Glomerular visceral epithelial cell (primary cell): ENCODE measurements around the gene ITPRIPL2.
A peak's percentile ranks its signal among the peaks of the same experiment; 100 is the strongest.

Experiments used
- DNase-seq: peaks from one replicate; pipeline ENCODE4 v3.0.0-alpha.2; 2016; ENCODE audit errors: extremely low spot score

The ITPRIPL2 gene

DNA sequence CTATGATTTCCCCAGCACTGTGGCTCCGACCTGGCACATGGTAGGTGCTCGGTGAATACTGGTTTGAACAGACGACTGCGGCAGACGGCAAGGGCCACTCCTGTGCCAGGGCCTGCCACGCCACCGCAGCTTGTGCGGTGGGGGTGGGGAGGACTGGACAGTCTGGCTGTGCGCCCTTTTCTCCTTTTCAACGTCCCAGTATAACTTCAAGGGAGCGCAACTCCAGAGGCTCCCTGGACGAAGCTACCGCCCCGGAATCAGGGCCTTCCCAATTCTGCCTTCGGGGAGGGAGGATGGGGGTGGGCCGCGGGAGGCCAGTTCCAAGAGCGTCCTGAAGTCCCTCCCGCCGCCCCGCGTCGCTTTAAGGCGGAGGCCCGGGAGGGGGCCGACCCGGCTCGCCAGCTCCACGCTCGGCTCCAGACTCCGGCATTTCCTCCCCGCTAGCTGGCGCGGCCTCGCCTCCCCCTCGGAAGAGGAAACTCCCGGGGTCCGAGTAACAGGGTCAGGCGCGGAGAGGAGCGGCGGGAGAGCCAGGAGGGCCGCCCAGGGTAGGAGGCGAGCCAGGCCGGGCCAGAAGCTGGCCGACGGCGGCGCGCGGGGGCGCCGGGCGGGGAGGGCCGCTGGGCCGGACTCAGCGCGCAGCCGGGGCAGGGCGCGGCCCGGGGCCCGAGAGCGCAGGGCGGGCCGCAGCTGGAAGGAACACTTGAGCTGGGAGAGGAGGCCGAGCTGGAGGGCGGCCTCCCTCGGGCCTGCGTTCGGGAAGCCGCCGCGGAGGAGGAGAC lies at the start of gene ITPRIPL2:
ITPRIPL2 (plus strand) TSS at position 388 of the 782 bp plus-strand sequence. CDS start 498 bp downstream, outside the sequence.
- peak; percentile 81 for DNase-seq

DNA sequence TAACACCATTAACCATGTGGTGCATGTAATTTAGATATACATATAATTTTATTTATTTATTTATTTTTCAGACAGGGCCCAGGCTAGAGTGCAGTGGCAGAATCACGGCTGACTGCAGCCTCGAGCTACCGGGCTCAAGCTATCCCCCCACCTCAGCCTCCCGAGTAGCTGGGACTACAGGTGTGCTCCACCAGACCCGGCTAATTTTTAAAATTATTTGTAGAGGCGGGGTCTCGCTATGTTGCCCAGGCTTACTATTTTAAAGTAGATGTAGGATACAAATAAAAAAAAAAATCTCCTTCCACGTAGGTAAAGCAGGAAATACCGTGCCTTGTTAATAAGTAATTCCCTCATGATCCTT lies 46.8 kb upstream of the ITPRIPL2 start:
- DNase-seq = no peak

DNA sequence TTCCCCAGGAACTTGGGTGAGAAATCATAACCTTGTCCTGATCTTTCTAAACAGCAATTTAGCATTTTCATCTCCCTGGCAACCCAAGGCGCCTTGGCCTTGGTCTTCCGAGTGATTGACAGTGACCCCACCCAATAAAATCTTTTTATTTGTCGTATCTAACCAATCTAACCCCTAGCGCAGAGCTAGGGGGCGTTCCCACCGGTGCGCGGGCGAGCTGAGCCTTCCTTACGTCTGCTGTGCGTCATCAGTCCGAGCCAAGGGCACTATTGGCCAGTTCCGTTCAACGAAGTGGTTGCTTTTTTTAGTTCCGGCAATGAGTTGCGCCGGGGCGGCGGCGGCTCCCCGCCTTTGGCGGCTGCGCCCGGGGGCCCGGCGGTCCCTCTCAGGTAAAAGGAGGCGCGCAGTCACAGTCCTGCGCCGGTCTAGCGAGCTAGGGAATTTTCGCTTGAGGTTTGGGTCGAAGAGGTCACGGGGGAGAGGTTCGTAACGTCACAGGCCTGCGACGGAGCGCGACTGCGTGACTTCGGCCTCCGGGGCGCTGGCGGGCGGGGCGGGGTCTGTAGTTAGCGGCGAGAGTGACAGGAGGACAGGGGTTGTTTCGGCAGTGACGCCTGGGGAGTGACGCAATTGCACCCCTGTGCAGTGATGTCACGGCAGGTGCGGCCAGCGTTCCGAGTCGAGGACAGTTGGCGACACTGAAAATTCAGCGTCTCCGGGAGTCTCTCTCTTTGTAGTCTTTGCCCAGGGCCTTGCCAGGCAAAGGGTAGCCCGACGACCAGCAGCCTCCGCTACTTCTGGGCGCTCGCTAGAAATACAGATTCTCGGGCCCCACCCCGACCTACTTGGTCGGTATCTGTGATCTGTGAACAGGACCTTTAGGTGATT lies 46.2 kb upstream of the ITPRIPL2 start, which contains the start of gene COQ7:
COQ7 (plus strand) TSS at position 266 of the 888 bp plus-strand sequence; CDS start at position 317, 51 bp downstream.
- DNase-seq = peak; percentile 100

DNA sequence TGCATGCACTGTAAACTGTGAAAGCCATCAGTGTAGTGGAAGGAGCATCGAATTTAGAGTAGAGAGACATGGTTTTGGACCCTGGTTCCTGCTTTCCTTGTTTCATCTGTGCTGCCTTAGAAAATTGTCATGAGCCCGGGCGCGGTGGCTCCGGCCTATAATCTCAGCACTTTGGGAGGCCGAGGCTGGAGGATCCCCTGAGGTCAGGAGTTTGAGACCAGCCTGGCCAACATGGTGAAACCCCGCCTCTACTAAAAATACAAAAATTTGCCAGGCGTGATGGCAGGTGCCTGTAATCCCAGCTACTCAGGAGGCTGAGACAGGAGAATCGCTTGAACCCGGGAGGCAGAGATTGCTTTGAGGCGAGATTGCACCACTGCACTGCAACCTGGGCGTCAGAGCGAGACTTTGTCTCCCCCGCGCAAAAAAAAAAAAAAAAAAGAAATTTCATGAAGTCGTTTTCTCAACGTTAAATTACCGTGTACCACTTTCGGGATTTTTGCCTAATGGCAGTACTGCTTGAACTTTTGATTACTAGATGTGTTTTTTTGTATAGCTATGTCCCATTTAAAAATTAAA lies 45.4 kb upstream of the ITPRIPL2 start:
- no peak for DNase-seq

DNA sequence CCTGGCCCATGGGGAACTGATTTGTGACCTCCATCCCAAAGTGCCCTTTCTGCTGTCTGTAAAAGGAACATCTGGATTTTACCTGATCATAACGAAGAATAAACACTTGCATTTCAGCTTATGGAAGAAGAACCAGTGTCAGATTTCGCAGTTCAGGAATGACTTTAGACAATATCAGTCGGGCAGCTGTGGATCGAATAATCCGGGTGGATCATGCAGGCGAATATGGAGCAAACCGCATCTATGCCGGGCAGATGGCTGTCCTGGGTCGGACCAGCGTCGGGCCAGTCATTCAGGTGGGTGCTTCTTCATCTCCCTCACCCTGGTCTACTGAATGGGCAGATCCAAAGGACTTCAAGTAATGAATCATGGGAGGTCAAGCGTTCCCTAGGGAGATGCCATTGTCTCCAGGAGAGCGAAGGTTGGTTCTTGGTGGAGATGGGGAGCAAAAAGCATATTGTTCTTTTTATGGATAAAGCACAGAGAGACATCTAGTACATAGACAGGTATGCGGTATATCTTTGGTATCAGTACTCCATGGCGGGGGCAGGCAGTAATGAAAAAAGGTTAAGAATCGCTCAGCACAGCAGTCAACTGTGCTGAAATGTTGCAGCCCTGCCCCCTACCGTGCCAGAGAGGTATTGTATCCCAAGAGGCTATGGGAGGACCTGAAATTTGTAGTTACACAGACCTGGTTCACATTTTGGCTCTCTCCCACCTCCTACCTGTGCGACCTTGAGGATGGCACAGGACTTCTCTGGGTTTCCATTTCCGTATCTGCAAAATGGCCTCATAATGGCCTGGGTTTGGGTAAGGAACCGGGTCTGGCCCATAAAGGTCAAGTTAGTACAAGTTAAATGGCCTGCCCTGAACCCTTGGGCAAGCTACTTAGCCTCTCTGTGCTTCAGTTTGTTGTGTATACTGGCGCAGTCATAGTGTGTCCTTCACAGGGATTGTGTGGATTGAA lies 41.7 kb upstream of the ITPRIPL2 start:
- DNase-seq = peak; percentile 56

DNA sequence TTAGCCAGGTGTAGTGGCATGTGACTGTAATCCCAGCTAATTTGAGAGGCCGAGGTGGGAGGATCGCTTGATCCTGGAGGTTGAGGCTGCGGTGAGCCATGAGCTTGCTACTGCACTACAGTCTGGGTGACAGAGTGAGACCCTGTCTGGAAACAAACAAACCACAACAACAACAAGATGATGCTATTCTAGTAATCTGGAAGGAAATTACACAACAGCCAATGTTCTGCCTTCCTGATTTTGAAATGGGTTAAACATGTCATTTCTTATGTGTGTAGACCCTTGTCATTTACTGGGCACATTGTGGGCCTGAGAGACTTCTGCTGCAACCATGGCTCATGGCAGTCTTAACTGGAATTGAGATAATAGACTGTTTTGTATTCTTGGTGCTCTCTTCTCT lies 40.4 kb upstream of the ITPRIPL2 start:
- no peak for DNase-seq

DNA sequence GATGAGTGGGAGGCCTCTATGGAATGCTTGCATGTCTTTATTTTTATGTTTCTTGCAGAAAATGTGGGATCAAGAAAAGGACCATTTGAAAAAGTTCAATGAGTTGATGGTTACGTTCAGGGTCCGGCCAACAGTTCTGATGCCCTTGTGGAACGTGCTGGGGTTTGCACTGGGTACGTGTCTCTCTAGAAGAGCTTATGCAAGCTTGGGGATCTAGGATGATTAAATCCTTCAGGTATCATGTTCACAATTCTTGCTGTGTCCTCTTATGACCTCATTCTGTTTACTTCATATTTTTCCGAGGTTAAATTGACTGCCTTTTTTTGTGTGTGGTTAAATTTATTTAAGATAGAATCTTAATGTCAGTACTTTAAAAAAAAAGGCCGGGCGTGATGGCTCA lies 39.9 kb upstream of the ITPRIPL2 start:
- no peak for DNase-seq

DNA sequence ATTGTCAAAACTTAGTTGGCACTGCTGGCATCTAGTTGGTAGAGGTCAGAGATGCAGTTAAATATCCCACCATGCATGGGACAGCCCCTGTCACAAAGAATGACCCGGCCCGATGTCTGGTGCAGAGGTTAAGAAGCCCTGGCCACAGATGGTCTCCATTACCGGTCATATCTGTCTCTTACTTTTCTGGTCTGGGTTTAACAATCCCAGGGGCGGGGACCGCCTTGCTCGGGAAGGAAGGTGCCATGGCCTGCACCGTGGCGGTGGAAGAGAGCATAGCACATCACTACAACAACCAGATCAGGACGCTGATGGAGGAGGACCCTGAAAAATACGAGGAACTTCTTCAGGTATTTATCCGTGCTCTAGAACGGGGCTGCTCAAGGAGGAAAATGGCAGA lies 38.3 kb upstream of the ITPRIPL2 start:
- no peak for DNase-seq

DNA sequence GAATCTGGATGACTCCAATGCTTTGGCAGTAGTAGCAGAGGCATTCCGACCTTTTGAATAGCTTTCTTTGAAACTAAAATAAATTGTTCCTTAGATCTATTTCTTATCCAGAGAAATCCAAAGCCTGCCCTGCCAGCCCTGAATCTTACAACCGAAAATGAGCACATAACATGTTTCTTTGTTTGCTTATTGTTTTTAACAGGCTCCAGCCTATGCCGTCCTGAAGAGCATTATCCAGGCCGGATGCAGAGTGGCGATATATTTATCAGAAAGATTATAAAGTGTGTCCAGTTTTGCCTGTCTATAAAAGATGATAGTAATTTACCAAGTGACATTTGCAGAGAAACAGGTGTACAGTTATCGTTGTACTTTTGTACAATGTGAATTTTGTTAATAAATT lies 35.9 kb upstream of the ITPRIPL2 start:
- no peak for DNase-seq

DNA sequence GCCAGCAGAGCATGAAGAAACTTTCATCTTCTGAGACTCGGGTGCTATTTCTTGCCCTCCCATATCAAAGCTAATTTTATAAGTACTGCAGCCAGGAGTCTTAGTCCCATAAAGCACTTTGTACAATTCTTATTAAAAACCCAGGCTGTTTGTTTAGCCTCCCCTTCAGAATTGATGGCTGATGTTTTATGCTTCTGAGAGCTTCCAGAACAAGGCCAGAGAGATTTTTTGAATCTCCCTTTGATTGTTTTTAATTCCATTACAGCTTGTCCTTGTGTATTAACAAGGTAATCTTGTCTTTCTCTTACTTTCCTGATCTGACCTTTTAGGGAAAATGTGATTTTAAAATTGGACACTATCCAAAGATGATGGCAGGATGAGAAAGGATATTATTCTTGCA lies 30.1 kb upstream of the ITPRIPL2 start:
- DNase-seq = no peak

DNA sequence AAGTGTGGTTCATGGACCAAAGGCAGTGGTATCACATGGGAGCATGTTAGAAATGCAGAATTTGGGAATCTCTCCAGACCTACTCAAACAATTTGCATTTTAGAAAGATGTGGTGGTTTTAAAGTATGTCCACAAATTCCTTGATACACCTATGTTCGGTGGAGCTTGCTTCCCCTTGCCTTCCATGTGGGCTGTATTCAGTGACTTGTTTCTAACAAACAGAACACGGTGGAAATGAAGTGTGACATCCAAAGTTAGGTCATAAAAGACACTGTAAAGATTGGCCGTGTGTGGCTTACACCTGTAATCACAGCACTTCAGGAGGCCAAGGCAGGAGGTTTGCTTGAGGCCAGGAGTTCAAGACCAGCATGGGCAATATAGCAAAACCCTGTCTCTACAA lies 29.6 kb upstream of the ITPRIPL2 start:
- DNase-seq = no peak

DNA sequence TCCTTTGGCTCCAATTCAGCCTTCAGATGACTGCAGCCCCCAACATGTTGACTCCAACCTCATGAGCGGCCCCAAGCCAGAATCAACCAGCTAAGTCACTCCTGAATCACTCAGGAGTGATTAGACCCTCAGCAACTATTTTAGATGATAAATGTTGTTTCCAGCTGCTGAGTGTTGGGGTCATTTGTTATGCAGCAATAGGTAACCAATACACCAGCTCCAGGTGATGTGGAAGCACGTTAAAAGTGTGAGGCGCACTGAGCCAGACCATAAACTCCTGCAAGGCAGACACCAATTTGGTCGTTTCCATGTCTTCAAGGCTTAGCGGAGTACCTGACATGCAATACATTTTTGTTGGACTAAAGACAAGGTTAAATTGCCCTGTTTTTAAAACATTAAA lies 28.9 kb upstream of the ITPRIPL2 start:
- no peak for DNase-seq

DNA sequence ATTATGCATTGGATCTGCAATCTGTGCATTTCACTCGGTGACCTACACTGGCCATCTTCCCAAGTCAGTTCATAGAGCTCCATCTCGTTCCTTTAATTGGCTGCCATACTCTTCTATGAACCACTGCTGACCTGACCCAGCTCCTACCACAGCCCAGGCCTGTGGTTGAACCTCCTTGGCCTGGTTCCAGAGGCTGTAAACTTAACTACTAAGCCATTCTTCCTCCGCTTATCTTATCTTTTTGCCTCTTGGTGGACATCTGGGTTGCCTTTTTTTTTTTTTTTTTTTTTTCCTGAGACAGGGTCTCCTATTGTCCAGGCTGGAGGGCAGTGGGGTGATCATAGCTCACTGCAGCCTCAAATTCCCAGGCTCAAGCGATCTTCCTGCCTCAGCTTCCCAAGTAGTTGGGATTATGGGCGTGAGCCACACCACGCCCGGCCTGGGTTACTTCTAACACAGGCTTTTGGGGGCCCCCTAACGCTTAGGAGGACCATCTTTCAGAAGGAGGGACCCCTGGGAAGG lies 28.0 kb upstream of the ITPRIPL2 start:
- peak; percentile 29 for DNase-seq

DNA sequence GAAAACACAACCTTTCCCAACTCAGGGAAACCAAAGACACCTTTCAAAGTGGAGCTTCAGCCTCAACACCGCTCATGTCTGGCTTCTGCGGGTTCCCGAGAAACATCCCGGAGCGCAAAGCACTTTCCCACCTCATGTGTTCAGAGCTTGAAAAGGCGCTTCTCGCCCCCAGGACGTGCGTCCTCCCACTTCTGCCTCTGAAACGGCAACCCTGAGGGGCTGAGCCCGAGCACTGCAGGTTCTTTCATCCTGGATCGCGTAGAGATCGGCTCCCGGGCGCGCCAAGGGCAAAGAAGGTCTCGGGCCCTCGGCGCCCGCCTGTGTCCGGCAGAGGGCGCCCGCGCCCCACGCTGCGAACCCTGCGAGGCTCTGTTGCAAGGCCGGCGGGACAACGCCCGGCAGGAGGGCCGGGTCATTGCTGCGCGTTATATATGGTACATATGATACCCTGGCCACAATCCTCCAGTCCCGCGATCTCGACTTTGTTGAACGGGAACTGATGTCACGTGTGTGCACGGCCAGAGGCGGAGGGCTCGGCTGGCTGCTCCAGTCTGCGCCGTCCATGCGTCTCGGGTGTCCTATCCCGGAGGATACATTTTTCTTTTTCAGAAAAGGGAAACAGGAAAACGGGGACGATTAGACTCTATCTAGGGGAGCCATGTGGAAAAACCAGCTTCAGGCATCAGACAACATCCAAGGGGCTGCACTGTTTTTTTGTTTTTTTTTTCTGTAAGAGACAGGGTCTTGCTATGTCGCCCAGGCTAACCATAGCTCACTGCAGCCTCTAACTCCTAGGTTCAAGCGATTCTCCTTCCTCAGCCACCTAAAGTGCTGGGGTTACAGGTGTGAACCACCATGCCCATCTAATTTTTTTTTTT lies 27.2 kb upstream of the ITPRIPL2 start:
- peak; percentile 81 for DNase-seq

DNA sequence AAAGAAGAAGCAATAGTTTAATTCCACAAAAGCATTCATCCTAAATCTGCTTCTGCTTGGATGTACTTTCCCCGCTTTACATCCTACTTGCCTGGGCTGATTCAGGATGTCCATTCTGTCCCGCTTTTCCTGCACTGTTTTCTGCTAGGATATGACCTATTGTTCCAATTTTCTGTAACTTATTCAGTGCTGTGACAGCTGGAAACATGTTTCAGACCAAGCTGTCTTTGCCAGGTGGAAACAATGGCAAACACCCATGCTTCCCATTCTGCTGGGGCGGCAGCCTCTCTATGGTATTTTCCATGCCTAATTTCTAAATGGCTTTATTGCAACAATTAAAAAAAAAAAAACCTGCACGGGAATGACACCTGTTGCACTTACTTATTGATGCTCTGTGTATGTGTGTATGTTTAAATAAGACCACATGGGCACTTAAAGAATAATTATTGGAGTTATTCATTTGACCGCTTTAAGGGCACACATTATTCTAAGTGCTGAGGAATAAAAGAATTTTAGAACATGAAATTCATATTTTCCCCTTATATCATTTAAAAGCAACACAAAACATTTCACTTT lies 25.3 kb upstream of the ITPRIPL2 start:
- DNase-seq = no peak

DNA sequence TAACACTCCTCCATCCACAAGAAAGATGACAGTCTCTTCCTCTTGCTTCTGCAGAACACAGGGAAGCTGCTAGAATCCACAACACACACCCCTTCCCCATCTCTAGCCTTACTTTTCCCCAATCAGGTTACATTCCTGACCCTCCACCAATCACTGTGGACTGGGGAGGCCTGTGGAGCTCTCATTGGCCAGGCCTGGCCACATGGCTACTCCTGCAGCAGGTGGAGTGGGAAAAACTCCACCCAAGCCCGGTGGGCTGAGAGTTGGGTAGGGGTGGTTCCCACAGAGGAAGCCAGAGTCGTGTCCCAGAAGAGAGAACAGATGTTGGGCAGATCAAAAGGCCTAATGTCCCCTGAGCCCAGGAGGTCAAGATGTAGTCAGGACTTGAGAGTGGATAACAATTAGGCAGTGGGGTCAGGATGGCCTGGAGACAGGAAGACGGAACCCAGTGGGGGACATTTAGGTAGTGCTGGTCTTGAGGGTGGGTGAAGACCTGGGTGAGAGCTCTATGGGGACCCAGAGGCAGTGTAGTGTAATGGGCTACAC lies 24.3 kb upstream of the ITPRIPL2 start:
- no peak for DNase-seq

DNA sequence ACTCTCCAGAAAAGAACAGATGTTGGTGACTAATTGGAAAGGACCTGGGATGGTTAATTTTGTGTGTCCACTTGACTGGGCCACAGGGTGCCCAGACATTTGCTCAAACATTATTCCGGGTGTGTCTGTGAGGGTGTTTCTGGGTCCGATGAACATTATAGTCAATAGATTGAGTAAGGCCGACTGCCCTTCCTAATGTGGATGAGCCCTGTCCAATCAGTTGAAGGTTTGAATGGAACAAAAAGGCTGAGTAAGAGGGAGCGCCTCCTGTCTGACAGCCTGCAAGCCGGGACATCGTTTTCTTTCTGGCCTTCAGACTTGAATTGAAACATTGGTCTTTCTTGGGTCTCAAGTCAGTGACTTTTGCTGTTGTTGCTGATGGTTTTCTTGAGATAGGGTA lies 22.8 kb upstream of the ITPRIPL2 start:
- DNase-seq = no peak

DNA sequence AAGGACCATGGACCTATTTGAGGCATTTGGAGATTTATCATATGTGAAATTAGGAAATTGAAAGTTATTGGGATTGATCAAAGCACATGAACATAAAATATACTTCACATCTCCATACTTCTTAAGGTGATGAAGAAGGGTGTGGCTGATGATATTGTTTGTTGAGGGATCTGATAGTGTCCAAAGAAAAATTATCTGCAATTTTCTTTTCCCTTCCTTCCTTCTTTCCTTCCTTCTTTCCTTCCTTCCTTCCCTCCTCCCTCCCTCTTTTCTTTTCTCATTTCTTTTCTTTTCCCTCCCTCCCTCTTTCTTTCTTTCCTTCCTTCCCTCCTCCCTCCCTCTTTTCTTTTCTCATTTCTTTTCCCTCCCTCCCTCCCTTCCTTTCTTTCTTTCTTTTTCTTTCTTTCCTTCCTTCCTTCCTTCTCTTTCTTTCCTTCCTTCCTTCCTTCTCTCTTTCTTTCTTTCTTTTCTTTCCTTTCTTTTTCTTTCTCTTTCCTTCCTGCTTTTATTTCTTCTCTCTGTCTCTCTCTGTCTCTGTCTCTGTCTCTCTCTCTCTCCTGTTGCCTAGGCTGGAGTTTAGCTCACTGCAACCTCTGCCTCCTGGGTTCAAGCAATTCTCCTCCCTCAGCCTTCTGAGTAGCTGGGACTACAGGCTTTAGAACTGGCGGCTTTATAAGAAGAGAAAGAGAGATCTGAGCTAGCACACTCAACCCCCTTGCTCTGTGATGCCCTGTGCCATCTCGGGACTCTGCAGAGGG lies 20.9 kb upstream of the ITPRIPL2 start:
- DNase-seq = no peak
